Mammary epithelial cell (primary cell): Measurements from ENCODE around the gene ZNF213.
"Not testable (repeated sequence)": the region's sequence is repeated elsewhere in the genome, so short reads cannot be mapped to it uniquely, and the experiment has no call there.

Experiments used
- CTCF ChIP-seq, 2 donors: IDR thresholded peaks in 1 of 2; conservative IDR thresholded peaks in 1 of 2; 2 replicates each; pipeline ENCODE4 v1.5.1; 2011 to 2012; ENCODE audit warnings: inconsistent platforms in 2 of 2, low read length in 2 of 2, mild to moderate bottlenecking in 2 of 2, control low read depth in 1 of 2, low read depth in 1 of 2; ENCODE audit not compliant: insufficient read depth in 1 of 2; ENCODE audit errors: extremely low read depth in 1 of 2
- EZH2 ChIP-seq: IDR thresholded peaks from 2 replicates; pipeline ENCODE4 v1.6.1; 2012; ENCODE audit warnings: low read length, inconsistent platforms, borderline replicate concordance

GRCh38 chr16:3168729-3169128, 33.9 kb downstream of the ZNF213 start:
- TF ChIP-seq CTCF (conservative IDR thresholded peaks at IDR 0.05 in 1 of 2, IDR thresholded peaks at IDR 0.05 in 1 of 2; ENCODE audit: extremely low read depth in 1 of 2, insufficient read depth in 1 of 2, low read depth in 1 of 2, low read length in 2 of 2); EZH2: not testable (repeated sequence)
